Sigmoid colon (tissue), 7 donors: ENCODE data around the gene CARD14. TPM values are rescaled to one million over a fixed set of nuclear protein-coding genes. Genes with fewer than 3 reads are reported as not detected.

Experiments
- DNase-seq: peaks from one replicate; pipeline ENCODE4 v3.0.0-alpha.2; 2019
- H3K27ac ChIP-seq, 4 donors: fragments of 200-600 bp; sonication (generic); one replicate each; pipeline ENCODE4 v1.5.1; 2016 to 2019; ENCODE audit warnings: mild to moderate bottlenecking in 1 of 4
- H3K27me3 ChIP-seq, 3 donors: fragments of 200-600 bp; sonication (generic); one replicate each; pipeline ENCODE4 v1.5.1; 2019; ENCODE audit warnings: mild to moderate bottlenecking in 1 of 3
- H3K36me3 ChIP-seq, 4 donors: fragments of 200-600 bp; sonication (generic); one replicate each; pipeline ENCODE4 v1.5.1; 2016 to 2019
- H3K4me1 ChIP-seq, 4 donors: fragments of 200-600 bp; sonication (generic); one replicate each; pipeline ENCODE4 v1.5.1; 2017 to 2019
- H3K4me3 ChIP-seq, 4 donors: fragments of 200-600 bp; sonication (generic); one replicate each; pipeline ENCODE4 v1.5.1; 2017 to 2019; ENCODE audit warnings: mild to moderate bottlenecking in 2 of 4, moderate library complexity in 1 of 4
- H3K9me3 ChIP-seq, 4 donors: fragments of 200-600 bp in 3 of 4; sonication (generic) in 3 of 4; one replicate each; pipeline versions ENCODE4 v1.5.1 to v1.6.1; 2013 to 2019
- CTCF ChIP-seq, 4 experiments: fragments of 450-650 bp in 3 of 4; fragments of 200-600 bp in 1 of 4; IDR thresholded peaks; one replicate each; pipeline ENCODE4 v1.5.1; 2016 to 2019; ENCODE audit warnings: antibody characterized with exemption in 4 of 4, mild to moderate bottlenecking in 3 of 4, moderate library complexity in 2 of 4
- EP300 ChIP-seq, 4 donors: sonication (generic); formaldehyde crosslinking; IDR thresholded peaks; one replicate each; pipeline ENCODE4 v1.6.1; 2017; ENCODE audit warnings: antibody characterized with exemption in 4 of 4
- POLR2A ChIP-seq, 2 donors: fragments of 450-650 bp; IDR thresholded peaks; one replicate each; pipeline ENCODE4 v1.6.1; 2016; ENCODE audit warnings: antibody characterized with exemption in 2 of 2, mild to moderate bottlenecking in 2 of 2, moderate library complexity in 2 of 2
- POLR2AphosphoS5 ChIP-seq, 4 donors: sonication (generic); formaldehyde crosslinking; IDR thresholded peaks; one replicate each; pipeline ENCODE4 v1.6.1; 2017; ENCODE audit warnings: antibody characterized with exemption in 4 of 4
- WGBS, 2 donors: extraction: QIAGEN DNeasy Blood & Tissue Kit; methylation state at CpG; one replicate each; pipeline ENCODE4 v1.1.7; 2013; 5-methylcytosine and 5-hydroxymethylcytosine counted together
- intact Hi-C: fragments of 100-400 bp; cut with DNase I; formaldehyde crosslinking; loops from one replicate; pipeline ENCODE4 v1.15.1; 2023
- polyA plus RNA-seq, 3 donors: library from polyadenylated mRNA; stranded (reverse); fragments of 200-250 nt; gene quantifications; one replicate each; pipeline ENCODE4 v1.2.3, GENCODE V29; 2013
- total RNA-seq, 4 donors: library from RNA; depleted of rRNA; stranded (reverse); fragments of >200 nt; gene quantifications; one replicate each; pipeline ENCODE4 v1.1.0, GENCODE V29; 2016
- donor health status: healthy with polysubstance abuse.
- donor health status: Bipolar disorder and iron deficiency.
- donor health status: healthy.

CARD14 gene
- total and polyA plus RNA-seq, 7 donors = 0.23 to 1.8 (median 1.5) TPM; not detected in 4

- WGBS, 2 donors = 90 to 92% methylated on average over 17 of the region's 17 CpGs
- intact Hi-C loops = no loop called here
- no peak overlapping the region for H3K4me3 ChIP-seq
- no peaks in the 10 kb centered on the region for H3K9me3 ChIP-seq
- no peak for DNase-seq
- H3K27me3 ChIP-seq = no peaks in the 10 kb centered on the region
- H3K36me3 ChIP-seq = no peaks in the 10 kb centered on the region
- no peaks in the 10 kb centered on the region for H3K4me1 ChIP-seq
- TF ChIP-seq CTCF (IDR thresholded peaks at IDR 0.05) (no peak), EP300 (IDR thresholded peaks at IDR 0.05) (no peak), POLR2A (IDR thresholded peaks at IDR 0.05) (no peak), POLR2AphosphoS5 (IDR thresholded peaks at IDR 0.05) (no peak)
- no peak overlapping the region for H3K27ac ChIP-seq
Observed at GRCh38 chr17:80202197-80202596, 32.4 kb downstream of the CARD14 start.

- H3K27me3 ChIP-seq = no peaks in the 10 kb centered on the region
- H3K9me3 ChIP-seq = no peaks in the 10 kb centered on the region
- DNase-seq = no peak
- WGBS, 2 donors = 83 to 88% methylated on average over 11 of the region's 11 CpGs
- no peak overlapping the region for H3K4me3 ChIP-seq
- intact Hi-C loops = no loop called here
- H3K4me1 ChIP-seq = no peaks in the 10 kb centered on the region
- TF ChIP-seq CTCF (IDR thresholded peaks at IDR 0.05) = no peak
- TF ChIP-seq POLR2AphosphoS5 (IDR thresholded peaks at IDR 0.05) = no peak
- TF ChIP-seq EP300 (IDR thresholded peaks at IDR 0.05) = no peak
- no peak for TF ChIP-seq POLR2A (IDR thresholded peaks at IDR 0.05)
- peaks cover 0 to 3% (median 0%) of the 10 kb centered on the region in 4 donors for H3K36me3 ChIP-seq
- H3K27ac ChIP-seq = no peak overlapping the region
Observed at GRCh38 chr17:80203471-80203963, 33.7 kb downstream of the CARD14 start.

GRCh38 chr17:80204626-80205468 is 35.0 kb downstream of the CARD14 start:
- Histone ChIP-seq H3K36me3 (peaks cover 0 to 15% (median 2%) of the 10 kb centered on the region in 4 donors), H3K4me1 (no peaks in the 10 kb centered on the region), H3K4me3 (no peak overlapping the region), H3K27ac (no peak overlapping the region), H3K27me3 (no peaks in the 10 kb centered on the region), H3K9me3 (no peaks in the 10 kb centered on the region)
- TF ChIP-seq POLR2AphosphoS5 (IDR thresholded peaks at IDR 0.05) (no peak), EP300 (IDR thresholded peaks at IDR 0.05) (no peak), CTCF (IDR thresholded peaks at IDR 0.05) (no peak)
- intact Hi-C loops = no loop called here
- no peak for DNase-seq
- WGBS, 2 donors = 82 to 87% methylated on average over 19 of the region's 19 CpGs

- H3K9me3 ChIP-seq = no peaks in the 10 kb centered on the region
- H3K36me3 ChIP-seq = peaks cover 0 to 25% (median 9%) of the 10 kb centered on the region in 4 donors
- intact Hi-C loops = no loop called here
- no peak for DNase-seq
- H3K27ac ChIP-seq = no peak overlapping the region
- WGBS, 2 donors = 93 to 94% methylated on average over 13 of the region's 13 CpGs
- no peaks in the 10 kb centered on the region for H3K27me3 ChIP-seq
- no peaks in the 10 kb centered on the region for H3K4me1 ChIP-seq
- H3K4me3 ChIP-seq = no peak overlapping the region
- no peak for TF ChIP-seq EP300 (IDR thresholded peaks at IDR 0.05)
- no peak for TF ChIP-seq POLR2A (IDR thresholded peaks at IDR 0.05)
- TF ChIP-seq POLR2AphosphoS5 (IDR thresholded peaks at IDR 0.05) = no peak
- TF ChIP-seq CTCF (IDR thresholded peaks at IDR 0.05) = no peak
Observed at GRCh38 chr17:80205811-80206210, 36.0 kb downstream of the CARD14 start.
